ENCODE results near the gene CCDC32. TPM values are rescaled to one million over a fixed set of nuclear protein-coding genes. Genes with fewer than 3 reads are reported as not detected.
A peak's percentile ranks its signal among the peaks of the same experiment; 100 is the strongest.
"Not testable (repeated sequence)": the region's sequence is repeated elsewhere in the genome, so short reads cannot be mapped to it uniquely, and the experiment has no call there.

The CCDC32 gene
- total RNA-seq, 4 donors from 2014 or later, result 31.2 to 41.3 (median 32.2) TPM

DNA sequence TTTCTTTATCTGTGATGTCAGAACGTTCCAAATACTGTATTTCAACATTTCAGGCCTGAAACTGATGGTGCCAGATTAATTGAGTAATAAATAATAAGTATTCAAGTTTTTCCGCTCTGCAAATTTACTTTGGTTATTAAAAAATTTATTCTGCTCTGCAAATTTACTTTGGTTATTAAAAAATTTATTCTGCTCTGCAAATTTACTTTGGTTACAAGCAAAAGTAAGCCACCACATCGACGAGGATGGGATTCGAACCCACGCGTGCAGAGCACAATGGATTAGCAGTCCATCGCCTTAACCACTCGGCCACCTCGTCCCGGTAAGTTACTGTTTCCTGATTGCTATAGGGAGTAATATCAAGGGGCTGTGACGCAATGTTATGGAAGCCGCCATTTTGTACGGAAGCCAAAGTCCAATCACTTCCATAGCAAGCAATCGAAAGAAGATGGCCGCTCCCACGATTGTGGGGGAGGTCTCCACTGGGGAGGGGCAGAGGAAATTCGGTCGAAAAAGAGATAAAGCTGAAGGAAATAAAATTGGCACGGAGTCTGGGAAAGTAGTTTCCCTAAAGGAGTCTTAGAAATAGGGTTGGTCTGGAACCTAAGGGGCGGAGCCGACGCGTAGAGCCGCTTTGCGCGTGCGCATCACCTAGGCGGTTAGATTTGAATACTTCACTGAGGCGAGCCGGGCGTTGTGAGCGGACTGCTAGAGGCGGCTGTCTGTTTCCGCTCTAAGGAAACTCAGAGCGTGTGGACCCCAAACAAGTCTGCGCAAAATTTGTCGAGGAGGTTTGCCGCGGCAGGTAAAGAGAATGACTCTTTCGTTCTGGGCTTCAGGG is 29.0 kb upstream of the CCDC32 start, which contains the start of gene KNL1:
TSS of gene KNL1 (plus strand) at position 662 of the 841 bp plus-strand sequence. CDS start 8,683 bp downstream, outside the sequence.
- H3K9me3 ChIP-seq, result no peaks in the 10 kb centered on the region
- peak; percentile 16 to 24 for TF ChIP-seq POLR2A (IDR thresholded peaks at IDR 0.05)
- no peak for TF ChIP-seq CTCF (IDR thresholded peaks at IDR 0.05)
- peak within 1 kb of the TSS; percentile 76 to 91 (median 88) for H3K27ac ChIP-seq
- peaks cover 0 to 9% (median 3%) of the 10 kb centered on the region in 4 donors for H3K4me1 ChIP-seq
- H3K36me3 ChIP-seq, result no peaks in the 10 kb centered on the region
- no peaks in the 10 kb centered on the region for H3K27me3 ChIP-seq
- H3K4me3 ChIP-seq, result peak within 1 kb of the TSS; percentile 45 to 66 (median 58)
- DNase-seq, result peak; percentile 89 to 96 (median 91)

DNA sequence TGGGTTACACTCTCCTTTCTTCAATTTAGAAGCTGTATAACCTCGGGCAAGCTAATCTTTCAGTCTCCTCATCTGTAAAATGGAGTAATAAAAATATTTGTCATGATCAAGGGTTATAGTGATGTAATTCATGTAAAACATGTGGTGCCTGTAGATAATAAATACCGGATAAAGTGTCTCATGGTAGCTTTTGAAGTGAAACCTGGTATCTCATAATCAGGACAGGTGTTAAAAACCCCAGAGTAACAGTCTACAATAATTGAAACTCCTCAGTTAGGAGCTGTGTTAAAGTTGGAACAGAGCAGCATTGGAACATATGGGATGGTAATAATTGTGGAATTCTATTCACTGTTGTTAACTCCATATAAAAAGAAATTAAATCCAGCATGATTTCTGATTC is 28.3 kb upstream of the CCDC32 start:
- no peaks in the 10 kb centered on the region for H3K36me3 ChIP-seq
- H3K9me3 ChIP-seq, result no peaks in the 10 kb centered on the region
- peaks cover 0 to 9% (median 3%) of the 10 kb centered on the region in 4 donors for H3K4me1 ChIP-seq
- H3K27ac ChIP-seq, result peak overlapping the region in 2 of 4 donors; percentile 76 to 90
- TF ChIP-seq POLR2A (IDR thresholded peaks at IDR 0.05), result no peak
- H3K4me3 ChIP-seq, result no peak overlapping the region
- no peak for DNase-seq
- no peaks in the 10 kb centered on the region for H3K27me3 ChIP-seq

DNA sequence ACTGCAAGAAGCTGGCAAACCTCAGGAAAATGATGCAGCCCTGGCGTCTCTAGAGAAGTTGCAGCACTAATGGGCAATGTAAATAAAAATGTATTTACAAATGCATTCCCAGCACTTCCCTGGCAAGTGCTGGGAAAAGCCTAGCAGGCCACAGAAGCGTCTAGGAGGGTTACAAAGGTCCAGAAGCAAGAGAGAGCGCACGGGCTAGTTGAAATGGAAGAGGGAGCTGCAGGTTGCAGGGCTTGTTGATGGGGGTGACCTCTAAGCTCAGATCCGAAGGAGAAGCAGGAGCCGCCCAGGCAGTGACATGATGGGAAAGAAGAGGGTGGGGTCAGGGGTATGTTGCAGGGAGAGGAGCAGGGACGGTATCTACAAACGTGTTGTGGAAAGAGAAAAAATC is 26.5 kb upstream of the CCDC32 start:
- no peak overlapping the region for H3K27ac ChIP-seq
- peaks cover 0 to 9% (median 3%) of the 10 kb centered on the region in 4 donors for H3K4me1 ChIP-seq
- DNase-seq, result no peak
- TF ChIP-seq CTCF (IDR thresholded peaks at IDR 0.05), result no peak
- TF ChIP-seq POLR2A (IDR thresholded peaks at IDR 0.05), result no peak
- no peaks in the 10 kb centered on the region for H3K36me3 ChIP-seq
- no peaks in the 10 kb centered on the region for H3K9me3 ChIP-seq
- H3K27me3 ChIP-seq, result no peaks in the 10 kb centered on the region
- peak overlapping the region in 1 of 4 donors; percentile 46 for H3K4me3 ChIP-seq

DNA sequence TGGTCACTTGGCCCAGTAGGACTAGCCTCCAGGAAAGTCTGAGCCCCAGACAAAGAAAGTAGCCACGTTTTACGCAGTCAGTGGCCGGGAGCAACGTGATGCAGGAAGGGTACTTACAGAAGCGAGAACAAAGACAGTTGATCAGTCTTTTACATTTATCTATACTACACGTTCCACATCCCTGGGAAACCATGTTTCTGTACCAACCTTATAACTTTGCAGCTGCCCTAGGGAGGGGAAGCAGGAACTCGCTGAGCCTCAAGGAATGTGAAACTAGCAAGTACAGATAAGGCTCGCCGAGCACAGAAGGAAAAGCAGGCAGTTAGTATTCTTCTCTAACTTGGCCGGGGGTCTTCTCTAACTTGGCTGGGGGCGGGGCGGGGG is 25.8 kb upstream of the CCDC32 start:
- peak overlapping the region in 1 of 4 donors; percentile 46 for H3K4me3 ChIP-seq
- no peaks in the 10 kb centered on the region for H3K9me3 ChIP-seq
- no peak for TF ChIP-seq POLR2A (IDR thresholded peaks at IDR 0.05)
- TF ChIP-seq CTCF (IDR thresholded peaks at IDR 0.05), result no peak
- no peak for DNase-seq
- no peaks in the 10 kb centered on the region for H3K36me3 ChIP-seq
- H3K27me3 ChIP-seq, result no peaks in the 10 kb centered on the region
- peaks cover 0 to 7% (median 3%) of the 10 kb centered on the region in 4 donors for H3K4me1 ChIP-seq
- H3K27ac ChIP-seq, result peak overlapping the region in 2 of 4 donors; percentile 21 to 25

DNA sequence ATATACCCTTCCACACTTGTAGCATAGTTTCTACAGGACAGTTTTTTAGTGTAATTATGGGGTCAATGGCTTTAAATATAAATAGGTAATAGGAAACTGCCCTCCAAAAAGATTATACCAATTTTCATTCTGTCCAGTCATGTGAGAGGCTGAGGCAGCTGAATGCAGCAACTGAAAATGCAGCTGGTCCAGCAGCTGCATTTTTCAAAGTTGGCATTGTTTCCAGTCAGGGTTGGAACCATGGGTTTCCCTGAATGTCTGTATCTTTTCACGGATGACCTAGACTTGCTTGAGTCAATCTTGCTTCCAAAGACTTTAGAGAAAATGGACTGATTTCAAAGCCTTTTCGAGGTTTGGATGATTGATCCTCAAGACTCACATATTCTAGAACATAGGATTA is 19.3 kb upstream of the CCDC32 start:
- TF ChIP-seq POLR2A (IDR thresholded peaks at IDR 0.05) (no peak), CTCF (IDR thresholded peaks at IDR 0.05) (no peak)
- H3K27ac ChIP-seq, result no peak overlapping the region
- H3K9me3 ChIP-seq, result no peaks in the 10 kb centered on the region
- DNase-seq, result no peak
- H3K4me3 ChIP-seq, result no peak overlapping the region
- no peaks in the 10 kb centered on the region for H3K27me3 ChIP-seq
- H3K4me1 ChIP-seq, result no peaks in the 10 kb centered on the region
- no peaks in the 10 kb centered on the region for H3K36me3 ChIP-seq

GRCh38 chr15:40582726-40583246 is 17.9 kb upstream of the CCDC32 start:
- Histone ChIP-seq H3K4me1 (no peaks in the 10 kb centered on the region), H3K9me3 (no peaks in the 10 kb centered on the region), H3K27ac (peak overlapping the region in 2 of 4 donors; percentile 29 to 48), H3K27me3 (no peaks in the 10 kb centered on the region), H3K36me3 (no peaks in the 10 kb centered on the region), H3K4me3 (peak overlapping the region in 3 of 4 donors; percentile 20 to 50 (median 46))
- TF ChIP-seq POLR2A (IDR thresholded peaks at IDR 0.05) (no peak), CTCF (IDR thresholded peaks at IDR 0.05) (no peak)
- DNase-seq, result peak in 1 of 3 donors; percentile 70

GRCh38 chr15:40581796-40582195 is 17.0 kb upstream of the CCDC32 start:
- H3K4me1 ChIP-seq, H3K9me3 ChIP-seq, H3K36me3 ChIP-seq, H3K4me3 ChIP-seq, H3K27me3 ChIP-seq, H3K27ac ChIP-seq, DNase-seq: not testable (repeated sequence)
